ENCODE measurements around the gene ELAVL4. TPM values are rescaled to one million over a fixed set of nuclear protein-coding genes. Genes with fewer than 3 reads are reported as not detected.

Gene ELAVL4
- total RNA-seq, 1 donor from 2014 or later, result not detected

DNA sequence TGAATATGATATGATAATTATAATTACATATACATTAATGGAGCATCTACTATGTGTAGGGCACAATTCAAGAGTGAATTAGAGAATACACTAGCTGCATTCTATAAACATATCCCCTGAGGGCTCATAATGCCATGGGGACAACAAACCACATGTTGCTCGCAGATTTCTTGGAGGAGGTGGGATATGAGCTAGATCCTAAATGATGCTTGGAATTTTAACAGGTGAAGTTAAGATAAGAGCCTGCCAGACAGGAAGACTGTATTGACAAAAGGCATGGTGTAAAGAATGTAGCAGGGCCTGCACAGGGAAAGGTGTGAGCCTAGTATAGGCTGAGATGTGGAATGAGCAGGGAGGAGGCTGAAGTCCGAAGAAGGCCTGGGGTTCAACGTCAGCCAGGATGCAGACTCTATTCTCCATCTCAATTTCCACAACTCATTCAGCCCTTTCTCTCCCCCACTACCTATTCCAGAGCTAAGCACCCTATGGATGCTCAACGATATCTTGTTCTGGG lies 120.2 kb downstream of the ELAVL4 start:
- no peaks in the 10 kb centered on the region for H3K4me1 Mint-ChIP-seq (ENCODE audit: low read depth, unreplicated experiment)
- peaks cover 10% of the 10 kb centered on the region for H3K9me3 Mint-ChIP-seq (ENCODE audit: unreplicated experiment)
- H2AFZ ChIP-seq (ENCODE audit: low read depth, low read length), result no peak overlapping the region
- no peaks in the 10 kb centered on the region for H3K36me3 Mint-ChIP-seq (ENCODE audit: low read depth, unreplicated experiment)
- DNase-seq (ENCODE audit: low read depth), result no peak
- no peak overlapping the region for H3K4me3 ChIP-seq (ENCODE audit: insufficient read depth, low read depth, low read length)
- no peaks in the 10 kb centered on the region for H3K36me3 ChIP-seq (ENCODE audit: insufficient read depth, low read length)
- H4K20me1 ChIP-seq (ENCODE audit: insufficient read depth, low read length), result no peaks in the 10 kb centered on the region
- no peak overlapping the region for H3K4me2 ChIP-seq (ENCODE audit: low read length)
- no peak overlapping the region for H3K4me3 Mint-ChIP-seq (ENCODE audit: unreplicated experiment)
- no peaks in the 10 kb centered on the region for H3K79me2 ChIP-seq (ENCODE audit: insufficient read depth, low read length)
- no peaks in the 10 kb centered on the region for H3K4me1 ChIP-seq (ENCODE audit: insufficient read depth, low read length)
- no peak for FAIRE-seq
- no peak overlapping the region for H3K9ac ChIP-seq (ENCODE audit: low read length)
- H3K27me3 Mint-ChIP-seq (ENCODE audit: low read depth, unreplicated experiment), result peaks cover 7% of the 10 kb centered on the region
- no peaks in the 10 kb centered on the region for H3K27me3 ChIP-seq (ENCODE audit: insufficient read depth, low read length)
- no peak overlapping the region for H3K27ac Mint-ChIP-seq (ENCODE audit: unreplicated experiment)
- no peak overlapping the region for H3K27ac ChIP-seq (ENCODE audit: low read depth, low read length)
- peaks cover 2% of the 10 kb centered on the region for H3K9me3 ChIP-seq (ENCODE audit: insufficient read depth, low read depth, low read length)
- no peak for TF ChIP-seq EZH2 (IDR thresholded peaks at IDR 0.05; ENCODE audit: insufficient read depth, low read length)
- TF ChIP-seq, protein P1, sequence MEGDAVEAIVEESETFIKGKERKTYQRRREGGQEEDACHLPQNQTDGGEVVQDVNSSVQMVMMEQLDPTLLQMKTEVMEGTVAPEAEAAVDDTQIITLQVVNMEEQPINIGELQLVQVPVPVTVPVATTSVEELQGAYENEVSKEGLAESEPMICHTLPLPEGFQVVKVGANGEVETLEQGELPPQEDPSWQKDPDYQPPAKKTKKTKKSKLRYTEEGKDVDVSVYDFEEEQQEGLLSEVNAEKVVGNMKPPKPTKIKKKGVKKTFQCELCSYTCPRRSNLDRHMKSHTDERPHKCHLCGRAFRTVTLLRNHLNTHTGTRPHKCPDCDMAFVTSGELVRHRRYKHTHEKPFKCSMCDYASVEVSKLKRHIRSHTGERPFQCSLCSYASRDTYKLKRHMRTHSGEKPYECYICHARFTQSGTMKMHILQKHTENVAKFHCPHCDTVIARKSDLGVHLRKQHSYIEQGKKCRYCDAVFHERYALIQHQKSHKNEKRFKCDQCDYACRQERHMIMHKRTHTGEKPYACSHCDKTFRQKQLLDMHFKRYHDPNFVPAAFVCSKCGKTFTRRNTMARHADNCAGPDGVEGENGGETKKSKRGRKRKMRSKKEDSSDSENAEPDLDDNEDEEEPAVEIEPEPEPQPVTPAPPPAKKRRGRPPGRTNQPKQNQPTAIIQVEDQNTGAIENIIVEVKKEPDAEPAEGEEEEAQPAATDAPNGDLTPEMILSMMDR (IDR thresholded peaks at IDR 0.05; ENCODE audit: insufficient read depth, low read depth, low read length), result no peak

DNA sequence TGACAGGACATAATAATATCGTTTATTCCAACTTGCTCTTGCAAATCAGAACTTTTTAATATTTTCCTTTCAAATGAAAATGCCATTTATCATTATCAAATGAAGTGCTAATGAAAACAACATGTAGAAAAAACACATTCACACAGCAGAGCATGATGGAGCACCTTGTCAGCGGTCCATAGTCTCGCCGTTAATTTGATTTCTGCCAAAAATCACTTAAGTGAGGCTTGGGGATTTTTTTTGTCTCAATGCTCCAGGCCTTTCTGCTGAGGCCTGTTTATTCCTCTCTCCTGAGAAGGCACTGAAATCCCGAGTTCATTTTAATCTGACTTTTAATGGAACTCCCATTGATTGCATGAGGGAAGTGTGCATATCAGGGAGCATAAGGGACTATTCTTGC lies 122.5 kb downstream of the ELAVL4 start:
- Mint-ChIP-seq H3K4me1 (ENCODE audit: low read depth, unreplicated experiment) (no peaks in the 10 kb centered on the region), H3K27me3 (ENCODE audit: low read depth, unreplicated experiment) (peaks cover 9% of the 10 kb centered on the region), H3K9me3 (ENCODE audit: unreplicated experiment) (no peaks in the 10 kb centered on the region), H3K4me3 (ENCODE audit: unreplicated experiment) (no peak overlapping the region), H3K27ac (ENCODE audit: unreplicated experiment) (no peak overlapping the region), H3K36me3 (ENCODE audit: low read depth, unreplicated experiment) (no peaks in the 10 kb centered on the region)
- no peaks in the 10 kb centered on the region for H3K36me3 ChIP-seq (ENCODE audit: insufficient read depth, low read length)
- FAIRE-seq, result no peak
- no peak for TF ChIP-seq EZH2 (IDR thresholded peaks at IDR 0.05; ENCODE audit: insufficient read depth, low read length)
- H3K27me3 ChIP-seq (ENCODE audit: insufficient read depth, low read length), result no peaks in the 10 kb centered on the region
- H3K79me2 ChIP-seq (ENCODE audit: insufficient read depth, low read length), result no peaks in the 10 kb centered on the region
- H3K4me3 ChIP-seq (ENCODE audit: insufficient read depth, low read depth, low read length), result no peak overlapping the region
- H3K9ac ChIP-seq (ENCODE audit: low read length), result no peak overlapping the region
- no peaks in the 10 kb centered on the region for H4K20me1 ChIP-seq (ENCODE audit: insufficient read depth, low read length)
- no peak for DNase-seq (ENCODE audit: low read depth)
- no peak overlapping the region for H3K27ac ChIP-seq (ENCODE audit: low read depth, low read length)
- H3K4me1 ChIP-seq (ENCODE audit: insufficient read depth, low read length), result no peaks in the 10 kb centered on the region
- H3K9me3 ChIP-seq (ENCODE audit: insufficient read depth, low read depth, low read length), result no peaks in the 10 kb centered on the region
- H3K4me2 ChIP-seq (ENCODE audit: low read length), result no peak overlapping the region
- no peak overlapping the region for H2AFZ ChIP-seq (ENCODE audit: low read depth, low read length)

DNA sequence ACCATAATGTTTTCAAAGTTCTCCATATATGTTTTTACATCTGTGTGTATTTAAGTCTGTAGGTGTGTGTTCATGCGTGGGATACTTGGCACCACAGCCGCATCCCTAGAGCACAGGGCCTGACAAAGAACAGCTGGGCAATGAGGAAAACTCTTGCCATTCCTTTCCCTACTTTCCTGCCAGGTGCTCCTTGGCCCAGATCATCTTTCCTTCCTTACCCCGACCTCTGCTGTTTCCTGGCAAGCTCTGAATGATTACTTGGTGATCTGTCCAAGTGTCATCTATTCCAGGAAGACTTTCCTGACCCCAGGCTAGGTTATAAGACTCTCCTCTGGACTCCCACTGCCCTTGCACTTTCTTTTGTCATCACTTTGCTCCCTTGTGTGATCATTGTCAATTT lies 123.6 kb downstream of the ELAVL4 start:
- H3K4me1 ChIP-seq (ENCODE audit: insufficient read depth, low read length), result no peaks in the 10 kb centered on the region
- no peaks in the 10 kb centered on the region for H3K4me1 Mint-ChIP-seq (ENCODE audit: low read depth, unreplicated experiment)
- H3K4me3 ChIP-seq (ENCODE audit: insufficient read depth, low read depth, low read length), result no peak overlapping the region
- no peak overlapping the region for H3K27ac Mint-ChIP-seq (ENCODE audit: unreplicated experiment)
- no peak overlapping the region for H3K4me3 Mint-ChIP-seq (ENCODE audit: unreplicated experiment)
- no peak overlapping the region for H2AFZ ChIP-seq (ENCODE audit: low read depth, low read length)
- no peak overlapping the region for H3K9ac ChIP-seq (ENCODE audit: low read length)
- H3K27me3 Mint-ChIP-seq (ENCODE audit: low read depth, unreplicated experiment), result peaks cover 12% of the 10 kb centered on the region
- H3K4me2 ChIP-seq (ENCODE audit: low read length), result no peak overlapping the region
- H3K9me3 Mint-ChIP-seq (ENCODE audit: unreplicated experiment), result peaks cover 5% of the 10 kb centered on the region
- H4K20me1 ChIP-seq (ENCODE audit: insufficient read depth, low read length), result no peaks in the 10 kb centered on the region
- DNase-seq (ENCODE audit: low read depth) (no peak), FAIRE-seq (no peak)
- H3K27ac ChIP-seq (ENCODE audit: low read depth, low read length), result no peak overlapping the region
- H3K36me3 Mint-ChIP-seq (ENCODE audit: low read depth, unreplicated experiment), result no peaks in the 10 kb centered on the region
- H3K79me2 ChIP-seq (ENCODE audit: insufficient read depth, low read length), result no peaks in the 10 kb centered on the region
- TF ChIP-seq, protein P1 (IDR thresholded peaks at IDR 0.05; ENCODE audit: insufficient read depth, low read depth, low read length), result no peak
- no peak for TF ChIP-seq EZH2 (IDR thresholded peaks at IDR 0.05; ENCODE audit: insufficient read depth, low read length)
- H3K27me3 ChIP-seq (ENCODE audit: insufficient read depth, low read length), result no peaks in the 10 kb centered on the region
- no peaks in the 10 kb centered on the region for H3K36me3 ChIP-seq (ENCODE audit: insufficient read depth, low read length)
- no peaks in the 10 kb centered on the region for H3K9me3 ChIP-seq (ENCODE audit: insufficient read depth, low read depth, low read length)
